ENCODE data around the gene CCDC82.

CCDC82 gene

GRCh38 chr11:96310236-96310635, 79.5 kb downstream of the CCDC82 start:
- no peaks in the 10 kb centered on the region for H3K9me3 ChIP-seq (ENCODE audit: control insufficient read depth, low read length)
- H3K4me1 ChIP-seq (ENCODE audit: control insufficient read depth, insufficient read depth, low read length, poor library complexity, severe bottlenecking) = peaks cover 19% of the 10 kb centered on the region
- no peak for DNase-seq
- no peak overlapping the region for H3K27ac ChIP-seq (ENCODE audit: insufficient read depth, low read length, poor library complexity, severe bottlenecking)
- no peaks in the 10 kb centered on the region for H3K36me3 ChIP-seq (ENCODE audit: control insufficient read depth, insufficient read depth, low read length)
- H3K27me3 ChIP-seq (replicated peaks; ENCODE audit: control insufficient read depth, insufficient read depth, low read length, poor library complexity, severe bottlenecking) = no peaks in the 10 kb centered on the region
- H3K4me3 ChIP-seq (ENCODE audit: insufficient read depth, low read depth, low read length, poor library complexity, severe bottlenecking) = no peak overlapping the region

DNA sequence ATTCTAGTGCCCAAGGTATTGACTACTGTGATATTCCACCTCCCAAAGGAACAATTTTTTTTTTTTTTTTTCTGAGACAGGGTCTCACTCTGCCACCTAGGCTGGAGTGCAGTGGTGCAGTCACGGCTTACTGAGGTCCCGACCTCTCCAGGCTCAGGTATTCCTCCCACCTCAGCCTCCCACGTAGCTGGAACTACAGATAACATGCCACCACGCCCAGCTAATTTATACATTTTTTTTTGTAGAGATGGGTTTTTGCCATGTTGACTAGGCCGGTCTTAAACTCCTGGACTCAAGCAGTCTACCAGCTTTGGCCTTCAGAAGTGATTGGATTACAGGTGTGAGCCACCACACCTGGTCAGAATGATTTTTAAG, 80.1 kb downstream of the CCDC82 start:
- Histone ChIP-seq H3K36me3 (ENCODE audit: control insufficient read depth, insufficient read depth, low read length) (no peaks in the 10 kb centered on the region), H3K9me3 (ENCODE audit: control insufficient read depth, low read length) (no peaks in the 10 kb centered on the region), H3K4me3 (ENCODE audit: insufficient read depth, low read depth, low read length, poor library complexity, severe bottlenecking) (no peak overlapping the region), H3K27me3 (replicated peaks; ENCODE audit: control insufficient read depth, insufficient read depth, low read length, poor library complexity, severe bottlenecking) (no peaks in the 10 kb centered on the region), H3K27ac (ENCODE audit: insufficient read depth, low read length, poor library complexity, severe bottlenecking) (no peak overlapping the region), H3K4me1 (ENCODE audit: control insufficient read depth, insufficient read depth, low read length, poor library complexity, severe bottlenecking) (peaks cover 14% of the 10 kb centered on the region)
- DNase-seq = no peak

DNA sequence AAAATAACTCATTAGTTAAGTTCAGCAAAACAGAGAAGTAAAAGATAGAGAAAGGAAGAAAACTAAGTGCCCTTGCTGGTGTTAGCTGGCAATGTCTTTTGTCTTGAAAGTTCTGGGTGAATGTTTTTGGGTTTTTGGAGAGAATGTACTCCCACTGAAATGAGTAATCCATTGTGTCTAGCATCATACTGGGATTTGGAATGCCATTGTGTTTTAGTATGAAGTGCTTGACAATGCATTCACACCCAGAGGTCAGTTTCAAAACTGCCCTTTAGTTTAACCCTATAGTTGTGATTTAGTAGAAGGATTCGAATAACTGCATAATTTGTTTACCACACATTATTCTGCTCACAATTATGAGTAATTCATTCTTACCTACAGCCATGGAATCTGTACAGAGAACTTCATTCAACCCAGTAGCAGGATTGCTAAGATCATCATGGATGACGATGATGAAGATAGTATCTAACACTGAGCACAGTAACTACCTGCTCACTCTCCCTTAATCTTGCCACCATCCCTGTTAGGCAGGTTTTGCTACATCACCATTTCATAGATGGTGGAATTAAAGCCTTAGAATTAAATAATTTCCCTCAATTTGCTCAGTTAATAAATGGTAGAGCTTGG, 80.6 kb downstream of the CCDC82 start:
- Histone ChIP-seq H3K27ac (ENCODE audit: insufficient read depth, low read length, poor library complexity, severe bottlenecking) (no peak overlapping the region), H3K9me3 (ENCODE audit: control insufficient read depth, low read length) (no peaks in the 10 kb centered on the region), H3K4me3 (ENCODE audit: insufficient read depth, low read depth, low read length, poor library complexity, severe bottlenecking) (no peak overlapping the region), H3K27me3 (replicated peaks; ENCODE audit: control insufficient read depth, insufficient read depth, low read length, poor library complexity, severe bottlenecking) (no peaks in the 10 kb centered on the region), H3K36me3 (ENCODE audit: control insufficient read depth, insufficient read depth, low read length) (no peaks in the 10 kb centered on the region), H3K4me1 (ENCODE audit: control insufficient read depth, insufficient read depth, low read length, poor library complexity, severe bottlenecking) (peaks cover 9% of the 10 kb centered on the region)
- no peak for DNase-seq

- H3K9me3 ChIP-seq (ENCODE audit: control insufficient read depth, low read length) = no peaks in the 10 kb centered on the region
- peaks cover 5% of the 10 kb centered on the region for H3K4me1 ChIP-seq (ENCODE audit: control insufficient read depth, insufficient read depth, low read length, poor library complexity, severe bottlenecking)
- no peaks in the 10 kb centered on the region for H3K36me3 ChIP-seq (ENCODE audit: control insufficient read depth, insufficient read depth, low read length)
- H3K4me3 ChIP-seq (ENCODE audit: insufficient read depth, low read depth, low read length, poor library complexity, severe bottlenecking) = no peak overlapping the region
- no peaks in the 10 kb centered on the region for H3K27me3 ChIP-seq (replicated peaks; ENCODE audit: control insufficient read depth, insufficient read depth, low read length, poor library complexity, severe bottlenecking)
- no peak for DNase-seq
- no peak overlapping the region for H3K27ac ChIP-seq (ENCODE audit: insufficient read depth, low read length, poor library complexity, severe bottlenecking)
Measured at GRCh38 chr11:96307776-96308140, 82.0 kb downstream of the CCDC82 start.

DNA sequence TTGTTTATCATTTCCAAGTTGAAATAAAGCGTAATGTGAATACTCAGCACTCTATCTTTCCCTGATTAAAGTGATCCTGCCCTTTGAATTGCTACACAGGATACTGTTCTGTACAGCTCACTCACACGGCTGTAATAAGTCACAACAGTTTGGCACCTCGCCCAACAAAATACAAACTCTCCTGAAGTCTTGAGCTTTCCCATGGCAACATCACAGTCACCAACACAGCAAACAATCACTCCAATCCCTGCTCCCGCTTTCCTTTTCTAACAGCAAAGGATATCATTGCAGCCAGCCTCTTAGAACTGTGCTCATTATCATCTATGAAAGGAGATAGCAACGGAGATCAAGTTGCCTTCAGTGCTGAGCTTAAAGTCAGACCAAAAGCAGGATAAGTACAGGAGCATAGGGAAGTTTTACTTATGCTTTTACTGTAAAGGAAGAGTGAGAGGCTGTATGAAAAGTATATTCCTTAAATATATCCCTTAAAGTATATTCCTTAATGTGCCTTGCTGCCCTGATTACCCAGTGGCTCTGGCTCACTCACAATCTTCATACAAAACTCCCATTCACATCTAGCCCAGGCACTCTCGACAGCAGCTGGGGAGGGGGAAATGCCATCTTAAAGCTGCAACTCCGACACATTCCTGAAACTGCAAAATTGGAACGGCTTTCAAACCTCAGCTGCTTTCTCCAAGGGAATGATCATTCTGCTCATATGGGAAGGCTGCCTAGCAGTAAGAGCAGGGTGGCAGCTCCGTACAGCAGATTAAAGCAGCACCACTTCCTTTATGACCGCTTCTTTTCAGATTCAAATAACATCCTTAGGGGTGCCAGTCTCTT, 82.6 kb downstream of the CCDC82 start:
- no peak overlapping the region for H3K4me3 ChIP-seq (ENCODE audit: insufficient read depth, low read depth, low read length, poor library complexity, severe bottlenecking)
- H3K27ac ChIP-seq (ENCODE audit: insufficient read depth, low read length, poor library complexity, severe bottlenecking) = no peak overlapping the region
- H3K36me3 ChIP-seq (ENCODE audit: control insufficient read depth, insufficient read depth, low read length) = no peaks in the 10 kb centered on the region
- peaks cover 5% of the 10 kb centered on the region for H3K4me1 ChIP-seq (ENCODE audit: control insufficient read depth, insufficient read depth, low read length, poor library complexity, severe bottlenecking)
- DNase-seq = no peak
- no peaks in the 10 kb centered on the region for H3K27me3 ChIP-seq (replicated peaks; ENCODE audit: control insufficient read depth, insufficient read depth, low read length, poor library complexity, severe bottlenecking)
- H3K9me3 ChIP-seq (ENCODE audit: control insufficient read depth, low read length) = no peaks in the 10 kb centered on the region

DNA sequence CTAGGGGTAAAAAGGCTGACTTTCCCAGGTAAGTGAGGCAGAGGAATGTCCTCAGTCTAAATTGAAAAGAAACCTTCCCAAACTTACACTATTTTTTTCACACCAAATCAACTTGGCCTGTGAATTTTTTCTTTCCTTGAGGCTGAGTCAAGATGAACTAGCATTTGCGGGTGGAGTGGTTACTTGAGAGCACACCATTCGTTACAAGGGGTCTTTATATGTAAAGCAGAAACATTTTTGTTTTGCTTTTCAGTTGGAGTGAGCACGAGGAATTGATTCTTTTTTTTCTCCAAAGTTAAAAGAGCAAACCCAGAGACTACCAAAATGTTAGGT, 83.1 kb downstream of the CCDC82 start:
- Histone ChIP-seq H3K4me3 (ENCODE audit: insufficient read depth, low read depth, low read length, poor library complexity, severe bottlenecking) (no peak overlapping the region), H3K36me3 (ENCODE audit: control insufficient read depth, insufficient read depth, low read length) (no peaks in the 10 kb centered on the region), H3K4me1 (ENCODE audit: control insufficient read depth, insufficient read depth, low read length, poor library complexity, severe bottlenecking) (peaks cover 5% of the 10 kb centered on the region), H3K9me3 (ENCODE audit: control insufficient read depth, low read length) (no peaks in the 10 kb centered on the region), H3K27me3 (replicated peaks; ENCODE audit: control insufficient read depth, insufficient read depth, low read length, poor library complexity, severe bottlenecking) (no peaks in the 10 kb centered on the region), H3K27ac (ENCODE audit: insufficient read depth, low read length, poor library complexity, severe bottlenecking) (no peak overlapping the region)
- no peak for DNase-seq

GRCh38 chr11:96306071-96306470, 83.6 kb downstream of the CCDC82 start:
- H3K9me3 ChIP-seq (ENCODE audit: control insufficient read depth, low read length) = no peaks in the 10 kb centered on the region
- H3K27me3 ChIP-seq (replicated peaks; ENCODE audit: control insufficient read depth, insufficient read depth, low read length, poor library complexity, severe bottlenecking) = no peaks in the 10 kb centered on the region
- no peak overlapping the region for H3K4me3 ChIP-seq (ENCODE audit: insufficient read depth, low read depth, low read length, poor library complexity, severe bottlenecking)
- H3K27ac ChIP-seq (ENCODE audit: insufficient read depth, low read length, poor library complexity, severe bottlenecking) = no peak overlapping the region
- peaks cover 5% of the 10 kb centered on the region for H3K4me1 ChIP-seq (ENCODE audit: control insufficient read depth, insufficient read depth, low read length, poor library complexity, severe bottlenecking)
- no peak for DNase-seq
- H3K36me3 ChIP-seq (ENCODE audit: control insufficient read depth, insufficient read depth, low read length) = no peaks in the 10 kb centered on the region

DNA sequence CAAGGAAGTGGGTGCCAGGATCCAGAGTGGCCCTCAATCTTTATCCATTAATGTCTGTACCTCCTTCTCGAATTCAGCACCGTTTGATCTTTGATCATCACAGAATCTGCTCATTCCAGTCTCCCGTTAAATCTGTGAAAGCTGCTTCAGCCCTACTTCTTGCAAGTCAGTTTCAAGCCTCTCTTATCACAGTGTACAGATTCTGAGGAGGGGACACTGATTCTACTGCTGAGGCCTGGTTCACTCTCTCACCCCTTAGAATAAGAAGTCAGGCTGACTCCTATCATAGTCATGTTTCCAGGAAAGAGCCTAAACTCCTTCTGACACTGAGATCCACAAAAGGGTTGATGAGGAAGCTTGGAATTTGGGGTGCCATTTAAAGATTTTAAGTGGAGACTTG, 85.7 kb downstream of the CCDC82 start:
- H3K4me1 ChIP-seq (ENCODE audit: control insufficient read depth, insufficient read depth, low read length, poor library complexity, severe bottlenecking) = no peaks in the 10 kb centered on the region
- no peak overlapping the region for H3K4me3 ChIP-seq (ENCODE audit: insufficient read depth, low read depth, low read length, poor library complexity, severe bottlenecking)
- no peak for DNase-seq
- no peaks in the 10 kb centered on the region for H3K9me3 ChIP-seq (ENCODE audit: control insufficient read depth, low read length)
- no peak overlapping the region for H3K27ac ChIP-seq (ENCODE audit: insufficient read depth, low read length, poor library complexity, severe bottlenecking)
- no peaks in the 10 kb centered on the region for H3K36me3 ChIP-seq (ENCODE audit: control insufficient read depth, insufficient read depth, low read length)
- no peaks in the 10 kb centered on the region for H3K27me3 ChIP-seq (replicated peaks; ENCODE audit: control insufficient read depth, insufficient read depth, low read length, poor library complexity, severe bottlenecking)

DNA sequence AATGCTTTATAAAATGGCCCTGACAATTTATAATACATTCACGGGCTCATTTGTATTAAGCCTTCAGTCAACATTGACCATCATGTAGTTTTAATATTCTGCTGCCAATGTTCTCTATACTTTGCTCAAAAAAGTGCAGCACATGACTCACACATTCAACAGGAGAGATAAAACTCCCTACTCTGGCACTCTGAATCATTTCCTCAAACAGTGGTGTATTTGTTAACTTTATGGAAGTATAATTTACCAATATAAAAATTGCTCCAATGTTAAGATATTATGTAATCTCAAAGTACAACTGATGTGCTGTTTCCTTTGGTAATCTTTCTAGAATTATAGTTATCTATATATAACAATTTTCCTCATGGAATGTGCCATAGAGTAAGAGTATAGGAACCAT, 86.6 kb downstream of the CCDC82 start:
- Histone ChIP-seq H3K36me3 (ENCODE audit: control insufficient read depth, insufficient read depth, low read length) (no peaks in the 10 kb centered on the region), H3K4me1 (ENCODE audit: control insufficient read depth, insufficient read depth, low read length, poor library complexity, severe bottlenecking) (no peaks in the 10 kb centered on the region), H3K9me3 (ENCODE audit: control insufficient read depth, low read length) (no peaks in the 10 kb centered on the region), H3K27me3 (replicated peaks; ENCODE audit: control insufficient read depth, insufficient read depth, low read length, poor library complexity, severe bottlenecking) (no peaks in the 10 kb centered on the region), H3K27ac (ENCODE audit: insufficient read depth, low read length, poor library complexity, severe bottlenecking) (no peak overlapping the region), H3K4me3 (ENCODE audit: insufficient read depth, low read depth, low read length, poor library complexity, severe bottlenecking) (no peak overlapping the region)
- no peak for DNase-seq

Measured in effector memory CD4-positive, alpha-beta T cell (primary cell).